IPS-NIHi7 (cell line): ENCODE results near the gene ENPEP.
"Not testable (repeated sequence)": the region's sequence is repeated elsewhere in the genome, so short reads cannot be mapped to it uniquely, and the experiment has no call there.

Experiments
- DNase-seq: peaks from one replicate; pipeline ENCODE4 v3.0.0; 2012; ENCODE audit warnings: mixed read lengths; ENCODE audit errors: extremely low spot score

Gene ENPEP

GRCh38 chr4:110485452-110485851, 9.5 kb downstream of the ENPEP start:
- DNase-seq: no peak

GRCh38 chr4:110486256-110486655, 10.3 kb downstream of the ENPEP start:
- no peak for DNase-seq

- DNase-seq: not testable (repeated sequence)
These were observed 10.9 kb downstream of the ENPEP start for GRCh38 chr4:110486850-110487249.

GRCh38 chr4:110487873-110488272, 11.9 kb downstream of the ENPEP start:
- DNase-seq: no peak

- DNase-seq: no peak
These were observed 14.1 kb downstream of the ENPEP start for GRCh38 chr4:110489901-110490508.

GRCh38 chr4:110492522-110492921, 16.6 kb downstream of the ENPEP start:
- DNase-seq: no peak

- DNase-seq: no peak
These were observed 17.6 kb downstream of the ENPEP start for GRCh38 chr4:110493520-110493919.

- DNase-seq: no peak
These were observed 22.5 kb downstream of the ENPEP start for GRCh38 chr4:110498420-110498819.

- DNase-seq: no peak
These were observed 23.2 kb downstream of the ENPEP start for GRCh38 chr4:110499126-110499525.

GRCh38 chr4:110501826-110502225, 25.9 kb downstream of the ENPEP start:
- no peak for DNase-seq

- DNase-seq: no peak
These were observed 27.5 kb downstream of the ENPEP start for GRCh38 chr4:110503270-110504083.

GRCh38 chr4:110504084-110504435, 28.1 kb downstream of the ENPEP start:
- DNase-seq: no peak

GRCh38 chr4:110505440-110505839, 29.5 kb downstream of the ENPEP start:
- no peak for DNase-seq

GRCh38 chr4:110508827-110509710, 33.1 kb downstream of the ENPEP start:
- DNase-seq: peak; percentile 18

GRCh38 chr4:110510277-110510676, 34.3 kb downstream of the ENPEP start:
- no peak for DNase-seq

- DNase-seq: peak; percentile 30
These were observed 35.1 kb downstream of the ENPEP start for GRCh38 chr4:110510955-110511544.

- no peak for DNase-seq
These were observed 36.9 kb downstream of the ENPEP start for GRCh38 chr4:110512901-110513300.

GRCh38 chr4:110514889-110515479, 39.0 kb downstream of the ENPEP start:
- DNase-seq: no peak

- DNase-seq: no peak
These were observed 39.7 kb downstream of the ENPEP start for GRCh38 chr4:110515676-110516075.

GRCh38 chr4:110516106-110516922, 40.4 kb downstream of the ENPEP start:
- peak; percentile 77 for DNase-seq
